ENCODE data around the gene C1orf159. TPM values are rescaled to one million over a fixed set of nuclear protein-coding genes. Genes with fewer than 3 reads are reported as not detected.

The C1orf159 gene
- total RNA-seq, 4 donors from 2014 or later = 14.0 to 32.0 (median 22.7) TPM

- Histone ChIP-seq H3K27ac (peak overlapping the region; percentile 84 to 93 (median 90)), H3K4me1 (peaks cover 0 to 46% (median 14%) of the 10 kb centered on the region in 4 donors), H3K4me3 (peak overlapping the region; percentile 42 to 59 (median 54)), H3K9me3 (no peaks in the 10 kb centered on the region), H3K36me3 (no peaks in the 10 kb centered on the region), H3K27me3 (no peaks in the 10 kb centered on the region)
- TF ChIP-seq CTCF (IDR thresholded peaks at IDR 0.05) = no peak
- no peak for TF ChIP-seq POLR2A (IDR thresholded peaks at IDR 0.05)
- peak; percentile 71 to 92 (median 88) for DNase-seq
These were observed 21.6 kb upstream of the C1orf159 start for GRCh38 chr1:1137256-1138045.

- TF ChIP-seq POLR2A (IDR thresholded peaks at IDR 0.05) (peak in 1 of 2 donors; percentile 78), CTCF (IDR thresholded peaks at IDR 0.05) (no peak)
- Histone ChIP-seq H3K36me3 (no peaks in the 10 kb centered on the region), H3K27me3 (no peaks in the 10 kb centered on the region), H3K27ac (peak overlapping the region; percentile 84 to 93 (median 90)), H3K9me3 (no peaks in the 10 kb centered on the region), H3K4me3 (peak overlapping the region; percentile 42 to 59 (median 54)), H3K4me1 (peaks cover 0 to 49% (median 14%) of the 10 kb centered on the region in 4 donors)
- peak; percentile 75 to 91 (median 87) for DNase-seq
These were observed 20.8 kb upstream of the C1orf159 start for GRCh38 chr1:1136547-1137230.

GRCh38 chr1:1135339-1136136, 19.6 kb upstream of the C1orf159 start:
- H3K36me3 ChIP-seq = no peaks in the 10 kb centered on the region
- TF ChIP-seq CTCF (IDR thresholded peaks at IDR 0.05) = no peak
- no peak for TF ChIP-seq POLR2A (IDR thresholded peaks at IDR 0.05)
- H3K27ac ChIP-seq = peak overlapping the region; percentile 84 to 93 (median 90)
- DNase-seq = no peak
- no peak overlapping the region for H3K4me3 ChIP-seq
- no peaks in the 10 kb centered on the region for H3K27me3 ChIP-seq
- no peaks in the 10 kb centered on the region for H3K9me3 ChIP-seq
- peaks cover 0 to 59% (median 14%) of the 10 kb centered on the region in 4 donors for H3K4me1 ChIP-seq

- DNase-seq = no peak
- Histone ChIP-seq H3K27me3 (no peaks in the 10 kb centered on the region), H3K9me3 (no peaks in the 10 kb centered on the region), H3K4me3 (no peak overlapping the region), H3K4me1 (peaks cover 0 to 61% (median 14%) of the 10 kb centered on the region in 4 donors), H3K36me3 (no peaks in the 10 kb centered on the region), H3K27ac (peak overlapping the region in 2 of 4 donors; percentile 92 to 93)
- no peak for TF ChIP-seq CTCF (IDR thresholded peaks at IDR 0.05)
- no peak for TF ChIP-seq POLR2A (IDR thresholded peaks at IDR 0.05)
These were observed 18.5 kb upstream of the C1orf159 start for GRCh38 chr1:1134300-1134970.
